OCI-LY3 (cell line): ENCODE measurements around the gene PGRMC1.

ENCODE experiments used
- H2AFZ ChIP-seq: fragments of 200-600, 300-600 bp; shearing (Covaris generic); 2 replicates; pipeline ENCODE4 v1.6.0; 2014; ENCODE audit warnings: antibody characterized with exemption, low read depth, low read length
- H3K27ac ChIP-seq: fragments of 200-600, 300-600 bp; sonication (generic); 2 replicates; pipeline ENCODE4 v1.5.1; 2014; ENCODE audit warnings: mild to moderate bottlenecking, low read length, moderate library complexity, mixed read lengths
- H3K27me3 ChIP-seq: fragments of 200-600, 300-600 bp; sonication (generic); 2 replicates; pipeline ENCODE4 v1.6.1; 2014; ENCODE audit warnings: low read depth, low read length, mixed read lengths
- H3K36me3 ChIP-seq: fragments of 200-600, 300-600 bp; sonication (generic); replicated peaks from 2 replicates; pipeline ENCODE3; 2014; ENCODE audit warnings: low read depth, low read length, mixed read lengths
- H3K4me1 ChIP-seq: fragments of 300-600, 200-600 bp; sonication (generic); 2 replicates; pipeline ENCODE4 v1.6.1; 2014; ENCODE audit warnings: low read length, mixed read lengths
- H3K4me2 ChIP-seq: fragments of 200-600, 300-600 bp; sonication (generic); 2 replicates; pipeline ENCODE4 v1.6.1; 2014; ENCODE audit warnings: low read length, mixed read lengths
- H3K4me3 ChIP-seq: fragments of 300-600, 200-600 bp; sonication (generic); 2 replicates; pipeline ENCODE4 v1.5.1; 2014; ENCODE audit warnings: antibody characterized with exemption, mild to moderate bottlenecking, low read length, moderate library complexity
- H3K79me2 ChIP-seq: fragments of 300-600, 200-600 bp; shearing (Covaris generic); 2 replicates; pipeline ENCODE4 v1.6.1; 2014; ENCODE audit warnings: mild to moderate bottlenecking, low read length, mixed read lengths
- H3K9ac ChIP-seq: fragments of 300-600, 200-600 bp; shearing (Covaris generic); 2 replicates; pipeline ENCODE4 v1.6.0; 2014; ENCODE audit warnings: mild to moderate bottlenecking, low read length, moderate library complexity
- H3K9me3 ChIP-seq: fragments of 200-600, 300-600 bp; shearing (Covaris generic); 2 replicates; pipeline ENCODE4 v1.6.1; 2014; ENCODE audit warnings: low read length, mixed read lengths; ENCODE audit not compliant: insufficient read depth
- H4K20me1 ChIP-seq: fragments of 200-600, 300-600 bp; sonication (generic); 2 replicates; pipeline ENCODE4 v1.6.1; 2016; ENCODE audit warnings: low read length, mixed read lengths; ENCODE audit not compliant: insufficient read depth
- CTCF ChIP-seq: fragments of 200-600, 300-600 bp; sonication (generic); IDR thresholded peaks from 2 replicates; pipeline ENCODE4 v1.5.1; 2014; ENCODE audit warnings: antibody characterized with exemption, low read length, low read depth
- EZH2phosphoT487 ChIP-seq: fragments of 200-600 bp; shearing (Covaris generic); IDR thresholded peaks from 2 replicates; pipeline ENCODE4 v1.6.1; 2018; ENCODE audit warnings: antibody characterized with exemption, mixed run types, low read depth

The PGRMC1 gene

GRCh38 chrX:119231936-119232445 is 4.1 kb upstream of the PGRMC1 start:
- H3K4me2 ChIP-seq, result no peak overlapping the region
- no peaks in the 10 kb centered on the region for H3K9me3 ChIP-seq

GRCh38 chrX:119235051-119235511 is 1.0 kb upstream of the PGRMC1 start:
- Histone ChIP-seq H2AFZ (0 out of 2 replicates have a peak overlapping the region, but pooled peaks have one; percentile 88), H3K9ac (peak overlapping the region; percentile 66)

More at GRCh38 chrX:119231936-119232445, 4.1 kb upstream of the PGRMC1 start:
- no peaks in the 10 kb centered on the region for H3K36me3 ChIP-seq
- H3K79me2 ChIP-seq, result peaks cover 7% of the 10 kb centered on the region
- H3K4me3 ChIP-seq, result no peak overlapping the region
- no peaks in the 10 kb centered on the region for H4K20me1 ChIP-seq
- no peak overlapping the region for H2AFZ ChIP-seq
- peaks cover 50% of the 10 kb centered on the region for H3K27me3 ChIP-seq
- H3K9ac ChIP-seq, result no peak overlapping the region
- TF ChIP-seq EZH2phosphoT487, result no peak
- no peak for TF ChIP-seq CTCF
- H3K27ac ChIP-seq, result no peak overlapping the region
- H3K4me1 ChIP-seq, result peaks cover 6% of the 10 kb centered on the region

GRCh38 chrX:119236623-119237561 is 807 bp downstream of the PGRMC1 start:
- H3K79me2 ChIP-seq, result peaks cover 40% of the 10 kb centered on the region
- no peak for TF ChIP-seq CTCF
- TF ChIP-seq EZH2phosphoT487, result no peak
- peaks cover 17% of the 10 kb centered on the region for H4K20me1 ChIP-seq

More at GRCh38 chrX:119235051-119235511, 1.0 kb upstream of the PGRMC1 start:
- Histone ChIP-seq H3K27ac (no peak overlapping the region), H3K4me1 (peaks cover 12% of the 10 kb centered on the region), H3K4me2 (peak overlapping the region; percentile 85), H3K36me3 (peaks cover 11% of the 10 kb centered on the region), H3K9me3 (no peaks in the 10 kb centered on the region), H4K20me1 (peaks cover 17% of the 10 kb centered on the region), H3K79me2 (peaks cover 37% of the 10 kb centered on the region), H3K4me3 (peak overlapping the region; percentile 97), H3K27me3 (peaks cover 28% of the 10 kb centered on the region)
- TF ChIP-seq EZH2phosphoT487 (no peak), CTCF (no peak)

GRCh38 chrX:119237562-119237942 is 1.5 kb downstream of the PGRMC1 start:
- peak overlapping the region; percentile 97 for H3K4me3 ChIP-seq
- H3K4me1 ChIP-seq, result peaks cover 12% of the 10 kb centered on the region
- H4K20me1 ChIP-seq, result peaks cover 17% of the 10 kb centered on the region
- no peak overlapping the region for H3K27ac ChIP-seq
- no peak overlapping the region for H2AFZ ChIP-seq
- H3K9me3 ChIP-seq, result no peaks in the 10 kb centered on the region
- TF ChIP-seq EZH2phosphoT487 (no peak), CTCF (no peak)
- peaks cover 18% of the 10 kb centered on the region for H3K36me3 ChIP-seq
- H3K4me2 ChIP-seq, result peak overlapping the region; percentile 90
- peak overlapping the region; percentile 93 for H3K9ac ChIP-seq
- peaks cover 40% of the 10 kb centered on the region for H3K79me2 ChIP-seq
- H3K27me3 ChIP-seq, result peaks cover 19% of the 10 kb centered on the region

More at GRCh38 chrX:119236623-119237561, 807 bp downstream of the PGRMC1 start:
- H3K4me1 ChIP-seq, result peaks cover 12% of the 10 kb centered on the region
- H2AFZ ChIP-seq, result peak overlapping the region; percentile 88
- peak overlapping the region; percentile 90 for H3K4me2 ChIP-seq
- peak overlapping the region; percentile 93 for H3K9ac ChIP-seq
- peak overlapping the region; percentile 97 for H3K4me3 ChIP-seq
- peaks cover 18% of the 10 kb centered on the region for H3K36me3 ChIP-seq
- peak overlapping the region; percentile 56 for H3K27ac ChIP-seq
- H3K27me3 ChIP-seq, result peaks cover 22% of the 10 kb centered on the region
- no peaks in the 10 kb centered on the region for H3K9me3 ChIP-seq
